Chondrocyte (in vitro differentiated cells): Measurements from ENCODE around the gene STMN1. TPM values are rescaled to one million over a fixed set of nuclear protein-coding genes. Genes with fewer than 3 reads are reported as not detected.

Experiments
- DNase-seq: peaks from one replicate; pipeline ENCODE4 v3.0.0; 2021; ENCODE audit warnings: mixed read lengths, low spot score
- H3K27ac Mint-ChIP-seq: one replicate; pipeline ENCODE4 v1.8.0; 2021; ENCODE audit warnings: mild to moderate bottlenecking, moderate library complexity, mixed read lengths; ENCODE audit not compliant: unreplicated experiment
- H3K27me3 Mint-ChIP-seq: 2 replicates; pipeline ENCODE4 v1.8.0; 2021; ENCODE audit warnings: low read depth, mixed read lengths
- H3K36me3 Mint-ChIP-seq: 2 replicates; pipeline ENCODE4 v1.8.0; 2021; ENCODE audit warnings: low read depth, mixed read lengths
- H3K4me1 Mint-ChIP-seq: 2 replicates; pipeline ENCODE4 v1.8.0; 2021; ENCODE audit warnings: low read depth, mild to moderate bottlenecking, mixed read lengths
- H3K4me3 Mint-ChIP-seq: one replicate; pipeline ENCODE4 v1.8.0; 2021; ENCODE audit warnings: mild to moderate bottlenecking, moderate library complexity, mixed read lengths; ENCODE audit not compliant: unreplicated experiment
- H3K9me3 Mint-ChIP-seq: 2 replicates; pipeline ENCODE4 v1.8.0; 2021; ENCODE audit warnings: low read depth, mixed read lengths
- CTCF ChIP-seq: fragments of 200-600 bp; sonication (generic); IDR thresholded peaks from 2 replicates; pipeline ENCODE4 v1.5.0; 2021; ENCODE audit warnings: antibody characterized with exemption, mild to moderate bottlenecking, moderate library complexity
- total RNA-seq: library from RNA; stranded (reverse); gene quantifications from 3 replicates; pipeline ENCODE4 v1.2.1, GENCODE V29; 2021

Gene STMN1
- total RNA-seq, 1 donor from 2014 or later: 152 TPM

- no peak for TF ChIP-seq CTCF
- DNase-seq: no peak
- no peaks in the 10 kb centered on the region for H3K9me3 Mint-ChIP-seq
- H3K27me3 Mint-ChIP-seq: peaks cover 4% of the 10 kb centered on the region
- peaks cover 4% of the 10 kb centered on the region for H3K4me1 Mint-ChIP-seq
- H3K36me3 Mint-ChIP-seq: no peaks in the 10 kb centered on the region
- H3K27ac Mint-ChIP-seq: no peak overlapping the region
- H3K4me3 Mint-ChIP-seq: no peak overlapping the region
These were observed 26.1 kb upstream of the STMN1 start for GRCh38 chr1:25932321-25932720.

GRCh38 chr1:25929016-25929415 lies 22.8 kb upstream of the STMN1 start:
- Mint-ChIP-seq H3K4me3 (no peak overlapping the region), H3K4me1 (peaks cover 9% of the 10 kb centered on the region), H3K36me3 (no peaks in the 10 kb centered on the region), H3K9me3 (no peaks in the 10 kb centered on the region), H3K27me3 (peaks cover 4% of the 10 kb centered on the region), H3K27ac (no peak overlapping the region)
- no peak for TF ChIP-seq CTCF
- no peak for DNase-seq

GRCh38 chr1:25927521-25928265 lies 21.5 kb upstream of the STMN1 start:
- no peaks in the 10 kb centered on the region for H3K36me3 Mint-ChIP-seq
- peaks cover 14% of the 10 kb centered on the region for H3K4me1 Mint-ChIP-seq

GRCh38 chr1:25926731-25927496 lies 20.7 kb upstream of the STMN1 start:
- H3K4me3 Mint-ChIP-seq: no peak overlapping the region
- H3K27ac Mint-ChIP-seq: no peak overlapping the region

More at GRCh38 chr1:25927521-25928265, 21.5 kb upstream of the STMN1 start:
- no peak for DNase-seq
- Mint-ChIP-seq H3K27ac (no peak overlapping the region), H3K9me3 (no peaks in the 10 kb centered on the region), H3K27me3 (no peaks in the 10 kb centered on the region), H3K4me3 (no peak overlapping the region)
- no peak for TF ChIP-seq CTCF

More at GRCh38 chr1:25926731-25927496, 20.7 kb upstream of the STMN1 start:
- Mint-ChIP-seq H3K9me3 (no peaks in the 10 kb centered on the region), H3K4me1 (peaks cover 20% of the 10 kb centered on the region), H3K27me3 (no peaks in the 10 kb centered on the region), H3K36me3 (no peaks in the 10 kb centered on the region)
- no peak for TF ChIP-seq CTCF
- no peak for DNase-seq
